Heart left ventricle (tissue), 13 donors: ENCODE data around the gene IFITM5.

Experiments
- CTCF ChIP-seq, 12 donors: fragments of 200-600 bp; sonication (generic) in 4 of 12; IDR thresholded peaks; one replicate each; pipeline versions ENCODE4 v1.5.0 to v1.8.0; 2018 to 2022; ENCODE audit warnings: antibody characterized with exemption in 12 of 12, mild to moderate bottlenecking in 5 of 12
- POLR2A ChIP-seq, 2 donors: fragments of 450-650 bp; IDR thresholded peaks; one replicate each; pipeline ENCODE4 v1.6.1; 2017; ENCODE audit warnings: antibody characterized with exemption in 2 of 2, mild to moderate bottlenecking in 2 of 2, moderate library complexity in 2 of 2
- donor health status: ischemic (EF 13 %, LVEDD 7.1; RV severe dilation, severe dysfunction).
- donor health status: DM: no; HTN: yes; CAD: no.
- donor health status: DM: no; HTN: no; CAD: no.
- donor health status: ischemic (EF 25% LVEDD 6.9; RV normal size, moderate dysfunction).
- donor health status: ischemic (EF 25% LVEDD 5.7; RV mildly dilated, moderate dysfunction).
- donor health status: ischemic (EF 35%, LVEDD 5.7; RV mildly dilated, moderate dysfunction).
- donor health status: nonischemic (EF 11% LVEDD 7.7; RV severe dilation, severe dysfunction).
- donor health status: DM: yes; HTN: yes; CAD: no.
- donor health status: PGD.
- donor health status: ischemic (EF 29% LVEDD 5.4; RV normal size, mild dysfunction).
- donor health status: nonischemic (EF 23%, LVEDD 6.1; RV moderate dilation, normal function).

GRCh38 chr11:339963-340362 is 40.6 kb upstream of the IFITM5 start:
- TF ChIP-seq CTCF (IDR thresholded peaks at IDR 0.05), result no peak
- no peak for TF ChIP-seq POLR2A (IDR thresholded peaks at IDR 0.05)
